Retinal pigment epithelial cell (primary cell): ENCODE data around the gene DGKA.
"Not testable (repeated sequence)": the region's sequence is repeated elsewhere in the genome, so short reads cannot be mapped to it uniquely, and the experiment has no call there.

ENCODE experiments used
- DNase-seq: peaks from one replicate; pipeline ENCODE4 v3.0.0-alpha.2; 2010; ENCODE audit warnings: low read depth
- H3K4me3 ChIP-seq: 2 replicates; pipeline ENCODE4 v1.5.1; 2011; ENCODE audit warnings: mild to moderate bottlenecking, low read length, control low read depth, moderate library complexity
- TF ChIP-seq, protein P1 (sequence below): conservative IDR thresholded peaks from 2 replicates; pipeline ENCODE4 v1.5.1; 2011; ENCODE audit warnings: low read depth, low read length, control low read depth, inconsistent platforms

DGKA gene

DNA sequence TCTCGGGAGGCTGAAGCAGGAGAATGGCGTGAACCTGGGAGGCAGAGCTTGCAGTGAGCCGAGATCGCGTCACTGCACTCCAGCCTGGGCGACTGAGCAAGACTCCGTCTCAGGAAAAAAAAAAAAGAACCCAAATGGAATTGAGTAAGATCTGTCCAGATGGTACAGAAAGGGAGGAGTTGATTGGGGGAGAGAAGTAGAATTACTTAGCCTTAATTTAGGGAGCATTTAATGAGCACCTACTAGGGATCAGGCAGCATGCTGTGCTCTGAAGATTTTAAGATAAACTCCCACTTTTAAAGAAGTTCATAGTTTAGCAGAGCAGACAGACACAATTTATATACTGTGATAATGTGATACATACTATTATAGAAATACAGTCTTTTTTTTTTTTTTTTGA lies 47.4 kb downstream of the DGKA start:
- DNase-seq, result no peak
- TF ChIP-seq, protein P1, sequence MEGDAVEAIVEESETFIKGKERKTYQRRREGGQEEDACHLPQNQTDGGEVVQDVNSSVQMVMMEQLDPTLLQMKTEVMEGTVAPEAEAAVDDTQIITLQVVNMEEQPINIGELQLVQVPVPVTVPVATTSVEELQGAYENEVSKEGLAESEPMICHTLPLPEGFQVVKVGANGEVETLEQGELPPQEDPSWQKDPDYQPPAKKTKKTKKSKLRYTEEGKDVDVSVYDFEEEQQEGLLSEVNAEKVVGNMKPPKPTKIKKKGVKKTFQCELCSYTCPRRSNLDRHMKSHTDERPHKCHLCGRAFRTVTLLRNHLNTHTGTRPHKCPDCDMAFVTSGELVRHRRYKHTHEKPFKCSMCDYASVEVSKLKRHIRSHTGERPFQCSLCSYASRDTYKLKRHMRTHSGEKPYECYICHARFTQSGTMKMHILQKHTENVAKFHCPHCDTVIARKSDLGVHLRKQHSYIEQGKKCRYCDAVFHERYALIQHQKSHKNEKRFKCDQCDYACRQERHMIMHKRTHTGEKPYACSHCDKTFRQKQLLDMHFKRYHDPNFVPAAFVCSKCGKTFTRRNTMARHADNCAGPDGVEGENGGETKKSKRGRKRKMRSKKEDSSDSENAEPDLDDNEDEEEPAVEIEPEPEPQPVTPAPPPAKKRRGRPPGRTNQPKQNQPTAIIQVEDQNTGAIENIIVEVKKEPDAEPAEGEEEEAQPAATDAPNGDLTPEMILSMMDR, result no peak
- no peak overlapping the region for H3K4me3 ChIP-seq

DNA sequence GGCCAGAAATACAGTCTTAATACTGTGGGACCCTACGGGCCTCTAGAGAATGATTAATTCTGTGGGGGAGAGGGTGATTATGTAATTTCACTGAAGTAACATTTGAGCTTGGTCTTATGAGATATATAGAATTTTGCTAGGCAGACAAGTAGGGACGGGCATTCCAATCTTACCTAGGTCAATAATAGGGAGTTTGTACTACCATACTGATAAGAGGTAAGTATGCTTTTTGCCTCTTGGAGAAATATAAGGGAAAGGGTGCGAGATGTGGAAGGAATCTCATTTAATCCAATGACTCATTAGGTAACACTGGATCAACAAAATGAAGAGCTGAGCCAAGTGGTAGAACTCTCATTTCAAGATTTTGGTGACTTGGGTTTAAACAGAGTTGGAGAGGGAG lies 48.1 kb downstream of the DGKA start:
- TF ChIP-seq, protein P1, result no peak
- no peak overlapping the region for H3K4me3 ChIP-seq
- no peak for DNase-seq

DNA sequence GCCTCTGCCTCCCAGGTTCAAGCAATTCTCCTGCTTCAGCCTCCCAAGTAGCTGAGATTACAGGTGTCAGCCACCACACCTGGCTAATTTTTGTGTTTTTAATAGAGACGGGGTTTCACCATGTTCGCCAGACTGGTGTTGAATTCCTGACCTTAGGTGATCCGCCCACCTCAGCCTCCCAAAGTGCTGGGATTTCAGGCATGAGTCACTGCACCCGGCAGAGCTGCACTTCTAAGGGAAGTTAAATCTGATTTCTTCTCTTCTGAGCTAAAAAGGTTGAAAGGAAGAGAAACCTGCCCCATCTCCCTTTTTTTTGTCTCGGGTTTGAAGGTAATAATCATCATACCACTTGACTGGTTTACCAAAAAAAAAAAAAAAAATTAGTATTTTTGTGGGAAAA lies 50.9 kb downstream of the DGKA start:
- H3K4me3 ChIP-seq, DNase-seq: not testable (repeated sequence)

DNA sequence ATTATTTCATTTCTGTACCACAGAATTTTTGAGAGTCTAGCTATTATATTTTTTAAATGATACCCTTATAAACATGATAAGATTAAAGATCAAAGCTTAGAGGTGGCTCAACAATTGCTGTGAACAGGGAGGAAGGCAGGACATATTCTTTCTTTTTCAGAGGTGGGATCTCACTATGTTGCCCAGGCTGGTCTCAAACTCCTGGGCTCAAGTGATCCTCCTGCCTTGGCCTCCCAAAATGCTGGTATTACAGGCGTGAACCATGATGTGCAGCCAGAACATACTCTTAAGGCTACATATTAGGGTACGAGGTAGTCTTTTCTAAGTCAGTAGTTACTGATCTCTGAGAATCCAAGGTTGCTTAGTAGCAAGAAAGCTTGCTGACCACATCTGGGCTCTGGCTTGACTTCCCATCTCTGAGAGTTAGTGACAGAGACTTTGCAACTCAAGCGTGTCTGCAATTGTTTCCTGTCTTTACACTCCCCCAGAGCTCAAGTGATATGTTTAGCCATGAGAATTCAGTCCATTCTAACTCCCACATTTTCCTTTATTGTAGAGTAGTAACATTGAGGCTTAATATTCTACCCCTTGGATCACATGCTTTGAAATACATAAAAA lies 51.5 kb downstream of the DGKA start:
- H3K4me3 ChIP-seq, result no peak overlapping the region
- DNase-seq, result no peak
- TF ChIP-seq, protein P1, result no peak

DNA sequence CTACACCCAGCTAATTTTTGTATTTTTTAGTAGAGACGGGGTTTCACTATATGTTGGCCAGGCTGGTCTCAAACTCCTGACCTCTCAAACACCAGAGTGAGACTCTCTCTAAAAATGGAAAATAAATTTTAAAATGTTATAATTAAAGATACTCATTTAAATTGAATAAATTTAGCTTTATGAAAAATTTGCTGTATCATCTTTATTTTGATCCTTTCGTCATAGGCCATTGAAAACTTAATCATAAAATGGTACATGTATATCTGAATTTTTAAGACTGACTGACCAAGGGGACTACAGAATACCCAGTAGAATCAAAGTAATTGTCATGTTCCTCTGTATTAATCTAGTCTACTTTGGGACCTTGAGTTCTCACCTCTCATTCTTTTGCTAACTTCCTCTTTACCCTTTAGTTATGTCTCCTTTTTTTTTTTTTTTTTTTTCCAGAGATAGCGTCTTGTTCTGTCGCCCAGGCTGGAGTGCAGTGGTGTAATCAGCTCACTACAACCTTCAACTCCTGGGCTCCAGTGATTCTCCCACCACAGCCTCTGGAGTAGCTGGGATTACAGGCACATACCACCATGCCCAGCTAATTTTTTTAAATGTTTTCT lies 52.4 kb downstream of the DGKA start:
- no peak for DNase-seq
- TF ChIP-seq, protein P1, result no peak
- H3K4me3 ChIP-seq, result no peak overlapping the region

DNA sequence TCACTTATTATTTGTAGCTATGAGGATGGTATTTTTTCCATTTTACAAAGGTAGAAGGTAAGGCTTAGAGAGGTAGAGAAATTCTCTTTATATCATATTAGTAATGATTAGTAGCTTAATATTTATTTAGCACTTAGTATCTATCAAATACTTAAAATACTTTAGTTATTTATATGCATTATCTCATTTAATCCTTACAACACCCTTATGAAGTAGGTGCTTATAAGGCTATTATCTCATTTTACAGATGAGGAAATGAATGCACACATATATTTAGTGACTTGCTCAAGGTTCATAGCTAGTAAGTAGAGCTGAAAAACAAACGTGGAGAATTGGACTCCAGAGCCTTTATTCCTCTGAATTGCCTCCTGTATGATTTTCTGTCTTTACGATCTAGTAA lies 53.9 kb downstream of the DGKA start:
- no peak overlapping the region for H3K4me3 ChIP-seq
- no peak for DNase-seq
- TF ChIP-seq, protein P1, result no peak

DNA sequence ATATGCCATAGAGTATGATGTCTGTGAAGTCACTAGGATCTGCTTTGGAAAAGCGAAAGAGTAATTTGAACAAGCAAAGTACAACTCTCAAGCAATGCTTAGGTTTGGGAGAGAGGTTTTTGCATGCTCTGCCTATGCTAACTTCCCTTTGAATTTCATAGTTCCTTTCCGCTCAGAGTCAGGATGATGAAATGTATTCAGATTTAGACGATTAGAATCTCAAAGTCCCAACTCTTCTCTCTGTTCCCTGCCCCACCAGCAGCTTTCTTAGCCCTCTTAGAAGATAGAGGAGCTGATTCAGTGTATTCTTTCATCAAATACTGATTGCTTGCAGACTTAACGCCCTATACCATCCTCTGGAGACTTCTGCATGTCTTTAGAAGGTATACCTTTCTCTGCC lies 54.4 kb downstream of the DGKA start:
- no peak overlapping the region for H3K4me3 ChIP-seq
- DNase-seq, result no peak
- TF ChIP-seq, protein P1, result no peak

DNA sequence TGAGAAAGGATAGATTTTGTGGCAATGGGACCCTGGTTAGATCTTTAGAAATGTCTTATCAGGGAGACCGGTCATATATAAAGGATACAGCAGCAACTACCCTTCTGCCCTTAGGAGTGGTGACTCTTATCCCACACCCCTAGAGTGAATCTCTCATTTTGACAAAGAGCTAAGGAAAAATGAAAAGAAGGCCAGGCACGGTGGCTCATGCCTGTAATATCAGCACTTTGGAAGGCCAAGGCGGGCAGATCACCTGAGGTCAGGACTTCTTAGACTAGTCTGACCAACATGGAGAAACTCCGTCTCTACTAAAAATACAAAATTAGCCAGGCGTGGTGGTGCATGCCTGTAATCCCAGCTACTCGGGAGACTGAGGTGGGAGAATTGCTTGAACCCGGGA lies 55.0 kb downstream of the DGKA start:
- DNase-seq, H3K4me3 ChIP-seq: not testable (repeated sequence)
